ENCODE measurements around the gene BICC1. TPM values are rescaled to one million over a fixed set of nuclear protein-coding genes. Genes with fewer than 3 reads are reported as not detected.

Gene BICC1
- total RNA-seq, 6 experiments from 2014 or later: 55.6 to 67.7 (median 64.8) TPM

- Mint-ChIP-seq H3K27ac (no peak overlapping the region), H3K4me3 (no peak overlapping the region), H3K36me3 (ENCODE audit: low read depth) (peaks cover 35% of the 10 kb centered on the region), H3K9me3 (peaks cover 14% of the 10 kb centered on the region), H3K4me1 (ENCODE audit: low read depth) (peaks cover 66% of the 10 kb centered on the region), H3K27me3 (ENCODE audit: insufficient read depth) (no peaks in the 10 kb centered on the region)
- DNase-seq: no peak
- no peak for TF ChIP-seq CTCF (IDR thresholded peaks at IDR 0.05)
Observed at GRCh38 chr10:58555930-58556311, 43.2 kb downstream of the BICC1 start.

- H3K36me3 Mint-ChIP-seq (ENCODE audit: low read depth): peaks cover 38% of the 10 kb centered on the region
- peaks cover 65% of the 10 kb centered on the region for H3K4me1 Mint-ChIP-seq (ENCODE audit: low read depth)
- no peak for DNase-seq
- no peak overlapping the region for H3K27ac Mint-ChIP-seq
- no peak overlapping the region for H3K4me3 Mint-ChIP-seq
- H3K27me3 Mint-ChIP-seq (ENCODE audit: insufficient read depth): no peaks in the 10 kb centered on the region
- no peak for TF ChIP-seq CTCF (IDR thresholded peaks at IDR 0.05)
- H3K9me3 Mint-ChIP-seq: peaks cover 16% of the 10 kb centered on the region
Observed at GRCh38 chr10:58556516-58557165, 44.0 kb downstream of the BICC1 start.

- Mint-ChIP-seq H3K27me3 (ENCODE audit: insufficient read depth) (no peaks in the 10 kb centered on the region), H3K27ac (no peak overlapping the region), H3K36me3 (ENCODE audit: low read depth) (peaks cover 46% of the 10 kb centered on the region), H3K9me3 (peaks cover 26% of the 10 kb centered on the region), H3K4me1 (ENCODE audit: low read depth) (peaks cover 74% of the 10 kb centered on the region), H3K4me3 (no peak overlapping the region)
- DNase-seq: no peak
- TF ChIP-seq CTCF (IDR thresholded peaks at IDR 0.05): no peak
Observed at GRCh38 chr10:58557714-58558113, 45.0 kb downstream of the BICC1 start.

- peaks cover 47% of the 10 kb centered on the region for H3K36me3 Mint-ChIP-seq (ENCODE audit: low read depth)
- H3K4me1 Mint-ChIP-seq (ENCODE audit: low read depth): peaks cover 70% of the 10 kb centered on the region
- no peak for TF ChIP-seq CTCF (IDR thresholded peaks at IDR 0.05)
- H3K4me3 Mint-ChIP-seq: no peak overlapping the region
- DNase-seq: no peak
- peaks cover 28% of the 10 kb centered on the region for H3K9me3 Mint-ChIP-seq
- peak overlapping the region; percentile 13 for H3K27ac Mint-ChIP-seq
- no peaks in the 10 kb centered on the region for H3K27me3 Mint-ChIP-seq (ENCODE audit: insufficient read depth)
Observed at GRCh38 chr10:58560068-58560467, 47.4 kb downstream of the BICC1 start.

- no peak for TF ChIP-seq CTCF (IDR thresholded peaks at IDR 0.05)
- Mint-ChIP-seq H3K27ac (no peak overlapping the region), H3K27me3 (ENCODE audit: insufficient read depth) (peaks cover 2% of the 10 kb centered on the region), H3K36me3 (ENCODE audit: low read depth) (peaks cover 48% of the 10 kb centered on the region), H3K9me3 (peaks cover 33% of the 10 kb centered on the region), H3K4me1 (ENCODE audit: low read depth) (peaks cover 40% of the 10 kb centered on the region), H3K4me3 (no peak overlapping the region)
- no peak for DNase-seq
Observed at GRCh38 chr10:58565271-58565670, 52.6 kb downstream of the BICC1 start.
